Endothelial cell of umbilical vein (primary cell): ENCODE results near the gene PNPO. TPM values are rescaled to one million over a fixed set of nuclear protein-coding genes. Genes with fewer than 3 reads are reported as not detected.

Experiments
- BruUV-seq: library from RNA; stranded (reverse); fragments of 400-500 nt; replicated peaks from 2 replicates; lab custom pipeline; 2021; lab: Mats Ljungman, UMichigan
- CTCF ChIA-PET: fragments of 300-600, 350-600 bp; sonication (Branson Sonifier 250); formaldehyde crosslinking; loops from one replicate; lab custom pipeline; 2021; ENCODE audit warnings: antibody characterized with exemption, inconsistent platforms; lab: Charles Lee
- POLR2A ChIA-PET: fragments of 300-600, 350-600 bp; sonication (Branson Sonifier 250); formaldehyde crosslinking; loops from one replicate; lab custom pipeline; 2021; ENCODE audit warnings: antibody characterized with exemption, inconsistent platforms; lab: Charles Lee
- DNase-seq: peaks from one replicate; pipeline ENCODE4 v3.0.0-alpha.2; 2011; ENCODE audit warnings: low read depth, low spot score
- FAIRE-seq: peaks from 2 replicates; lab custom pipeline; 2011; peaks lifted over from hg19 to GRCh38; lab: Jason Lieb, UNC
- H2AFZ ChIP-seq: 2 replicates; pipeline ENCODE4 v1.6.0; 2012; ENCODE audit warnings: low read depth, low read length, control low read depth, inconsistent platforms
- H3K27ac ChIP-seq: 2 replicates; pipeline ENCODE4 v1.5.1; 2011; ENCODE audit warnings: low read depth, mild to moderate bottlenecking, control low read depth, low read length, moderate library complexity; ENCODE audit not compliant: insufficient read depth
- H3K27me3 ChIP-seq, 2 experiments: 2 replicates each; pipeline versions ENCODE4 v1.6.0 to v1.6.1; 2011; ENCODE audit warnings: low read length in 2 of 2, mixed read lengths in 1 of 2; ENCODE audit not compliant: control insufficient read depth in 2 of 2, insufficient read depth in 2 of 2
- H3K36me3 ChIP-seq, 2 experiments: 2 replicates in 1 of 2; 3 replicates in 1 of 2; pipeline ENCODE4 v1.5.1; 2011; ENCODE audit warnings: low read length in 2 of 2, mild to moderate bottlenecking in 1 of 2, moderate library complexity in 1 of 2; ENCODE audit not compliant: control insufficient read depth in 2 of 2, insufficient read depth in 2 of 2; ENCODE audit errors: extremely low read depth in 1 of 2
- H3K4me1 ChIP-seq: 3 replicates; pipeline ENCODE4 v1.5.1; 2011; ENCODE audit warnings: mild to moderate bottlenecking, low read length; ENCODE audit not compliant: control insufficient read depth, insufficient read depth; ENCODE audit errors: extremely low read depth
- H3K4me2 ChIP-seq: 2 replicates; pipeline ENCODE4 v1.6.1; 2011; ENCODE audit warnings: low read length, control low read depth, mixed read lengths; ENCODE audit not compliant: insufficient read depth
- H3K4me3 ChIP-seq, 3 experiments: fragments of 200-600 bp in 1 of 3; sonication (generic), shearing (Covaris generic) in 1 of 3; replicated peaks in 1 of 3; 2 replicates each; pipeline ENCODE4 v1.5.1; 2011 to 2016; ENCODE audit warnings: control low read depth in 3 of 3, low read length in 3 of 3, mild to moderate bottlenecking in 2 of 3, inconsistent platforms in 1 of 3, low read depth in 1 of 3, moderate library complexity in 1 of 3; ENCODE audit not compliant: insufficient read depth in 1 of 3
- H3K79me2 ChIP-seq: 2 replicates; pipeline ENCODE4 v1.6.0; 2012; ENCODE audit warnings: low read length, inconsistent platforms; ENCODE audit not compliant: control insufficient read depth, insufficient read depth
- H3K9ac ChIP-seq: replicated peaks from 2 replicates; pipeline ENCODE3; 2011; ENCODE audit warnings: low read length, control low read depth; ENCODE audit not compliant: insufficient read depth; ENCODE audit errors: extremely low read depth
- H3K9me1 ChIP-seq: replicated peaks from 3 replicates; pipeline ENCODE4 v1.6.0; 2011; ENCODE audit warnings: mild to moderate bottlenecking, low read length; ENCODE audit not compliant: control insufficient read depth, insufficient read depth; ENCODE audit errors: extremely low read depth
- H3K9me3 ChIP-seq: replicated peaks from 2 replicates; pipeline ENCODE4 v1.5.1; 2012; ENCODE audit warnings: low read length, inconsistent platforms; ENCODE audit not compliant: control insufficient read depth, insufficient read depth
- H4K20me1 ChIP-seq: replicated peaks from 2 replicates; pipeline ENCODE3; 2011; ENCODE audit warnings: mild to moderate bottlenecking, low read length; ENCODE audit not compliant: control insufficient read depth, insufficient read depth; ENCODE audit errors: extremely low read depth
- EZH2 ChIP-seq: IDR thresholded peaks from 2 replicates; pipeline ENCODE4 v1.6.1; 2012; ENCODE audit warnings: borderline replicate concordance, low read depth, mild to moderate bottlenecking, moderate library complexity, low read length, inconsistent platforms; ENCODE audit not compliant: severe bottlenecking
- FOS ChIP-seq: IDR thresholded peaks from 2 replicates; pipeline ENCODE4 v1.6.1; 2011; ENCODE audit warnings: mild to moderate bottlenecking, low read length, moderate library complexity, borderline replicate concordance; ENCODE audit not compliant: insufficient read depth
- GATA2 ChIP-seq: IDR thresholded peaks from 2 replicates; pipeline ENCODE4 v1.7.0; 2011; ENCODE audit warnings: low read depth, mild to moderate bottlenecking, moderate library complexity, mixed read lengths, low read length; ENCODE audit not compliant: insufficient read length, insufficient read depth
- JUN ChIP-seq: IDR thresholded peaks from 2 replicates; pipeline ENCODE4 v1.6.1; 2011; ENCODE audit warnings: borderline replicate concordance, low read depth; ENCODE audit not compliant: insufficient read length, insufficient read depth
- MYC ChIP-seq: IDR thresholded peaks from one replicate; pipeline ENCODE4 v1.6.1; 2011; ENCODE audit warnings: mild to moderate bottlenecking, low read depth, low read length
- POLR2A ChIP-seq: IDR thresholded peaks from 2 replicates; pipeline ENCODE4 v1.6.1; 2012; ENCODE audit warnings: low read depth, mild to moderate bottlenecking, control low read depth, low read length
- POLR2AphosphoS5 ChIP-seq: IDR thresholded peaks from 2 replicates; pipeline ENCODE4 v1.6.1; 2012; ENCODE audit warnings: low read depth, mild to moderate bottlenecking, control low read depth, low read length, moderate library complexity; ENCODE audit not compliant: insufficient read depth
- dilution Hi-C: fragments of 300-500 bp; cut with MboI; formaldehyde crosslinking; loops from one replicate; pipeline ENCODE4 v1.15.0; 2019; ENCODE audit warnings: low sequenced_read_pairs; ENCODE audit not compliant: extremely low pct_ligation_motif_present
- intact Hi-C: fragments of 100-400 bp; cut with micrococcal nuclease; formaldehyde crosslinking; loops from one replicate; pipeline ENCODE4 v1.10.0; 2022
- polyA plus RNA-seq, 4 experiments: library from polyadenylated mRNA; depleted of rRNA in 3 of 4; stranded (reverse) in 3 of 4; unstranded in 1 of 4; fragments of >200 nt; gene quantifications; 2 replicates each; pipeline versions ENCODE4 v1.2.1 to v1.2.3, GENCODE V29; 2011 to 2012; ENCODE audit warnings: missing spikeins in 1 of 4
- total RNA-seq: library from RNA; stranded (reverse); gene quantifications from 2 replicates; pipeline ENCODE4 v1.2.3, GENCODE V29; 2021
- TF ChIP-seq, protein P1 (sequence below), 2 donors: IDR thresholded peaks; 1 replicate in 1 of 2; 2 replicates in 1 of 2; pipeline ENCODE4 v1.5.1; 2011; ENCODE audit warnings: low read length in 2 of 2, mild to moderate bottlenecking in 2 of 2, moderate library complexity in 2 of 2, control low read depth in 1 of 2, inconsistent platforms in 1 of 2, low read depth in 1 of 2; ENCODE audit not compliant: insufficient read depth in 1 of 2; ENCODE audit errors: extremely low read depth in 1 of 2
- TF ChIP-seq, protein P2 (sequence below): IDR thresholded peaks from 2 replicates; pipeline ENCODE4 v1.6.1; 2011; ENCODE audit not compliant: insufficient read depth, insufficient read length

Gene PNPO
- total and polyA plus RNA-seq, 2 donors (not counting 3 experiments of a cell fraction or from before 2014, with no cell fraction given): 19.7 to 22.0 TPM

DNA sequence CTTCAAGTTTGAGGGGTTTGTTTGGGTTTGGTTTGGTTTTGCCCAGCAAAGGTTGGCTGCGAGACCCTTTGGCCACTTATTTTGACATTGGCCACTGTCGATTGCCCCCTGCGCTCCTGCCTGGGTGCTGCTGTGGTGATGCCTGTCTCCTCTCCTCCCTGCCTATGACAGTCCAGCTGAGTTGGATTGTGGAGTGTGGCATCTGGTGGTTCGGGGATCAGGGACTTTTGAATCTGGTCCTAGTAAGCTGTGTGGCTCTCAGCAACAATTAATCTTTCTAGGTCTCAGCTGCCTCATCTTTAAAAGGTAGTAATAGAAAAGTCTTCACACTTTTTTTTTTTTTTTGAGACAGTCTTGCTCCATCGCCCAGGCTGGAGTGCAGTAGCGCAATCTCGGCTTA is 56.7 kb downstream of the PNPO start:
- Histone ChIP-seq H3K9ac (no peak overlapping the region), H3K79me2 (no peaks in the 10 kb centered on the region), H2AFZ (no peak overlapping the region), H3K4me2 (no peak overlapping the region), H3K36me3 (no peaks in the 10 kb centered on the region), H3K27me3 (no peaks in the 10 kb centered on the region), H3K27ac (no peak overlapping the region), H3K9me1 (no peaks in the 10 kb centered on the region), H4K20me1 (no peaks in the 10 kb centered on the region), H3K4me1 (peaks cover 16% of the 10 kb centered on the region), H3K9me3 (no peaks in the 10 kb centered on the region), H3K4me3 (no peak overlapping the region)
- intact Hi-C loops (no loop called here), dilution Hi-C loops (no loop called here)
- no peak for DNase-seq
- TF ChIP-seq, protein P1, sequence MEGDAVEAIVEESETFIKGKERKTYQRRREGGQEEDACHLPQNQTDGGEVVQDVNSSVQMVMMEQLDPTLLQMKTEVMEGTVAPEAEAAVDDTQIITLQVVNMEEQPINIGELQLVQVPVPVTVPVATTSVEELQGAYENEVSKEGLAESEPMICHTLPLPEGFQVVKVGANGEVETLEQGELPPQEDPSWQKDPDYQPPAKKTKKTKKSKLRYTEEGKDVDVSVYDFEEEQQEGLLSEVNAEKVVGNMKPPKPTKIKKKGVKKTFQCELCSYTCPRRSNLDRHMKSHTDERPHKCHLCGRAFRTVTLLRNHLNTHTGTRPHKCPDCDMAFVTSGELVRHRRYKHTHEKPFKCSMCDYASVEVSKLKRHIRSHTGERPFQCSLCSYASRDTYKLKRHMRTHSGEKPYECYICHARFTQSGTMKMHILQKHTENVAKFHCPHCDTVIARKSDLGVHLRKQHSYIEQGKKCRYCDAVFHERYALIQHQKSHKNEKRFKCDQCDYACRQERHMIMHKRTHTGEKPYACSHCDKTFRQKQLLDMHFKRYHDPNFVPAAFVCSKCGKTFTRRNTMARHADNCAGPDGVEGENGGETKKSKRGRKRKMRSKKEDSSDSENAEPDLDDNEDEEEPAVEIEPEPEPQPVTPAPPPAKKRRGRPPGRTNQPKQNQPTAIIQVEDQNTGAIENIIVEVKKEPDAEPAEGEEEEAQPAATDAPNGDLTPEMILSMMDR (IDR thresholded peaks at IDR 0.05; ENCODE audit: extremely low read depth in 1 of 2, insufficient read depth in 1 of 2, low read depth in 1 of 2, low read length in 2 of 2): no peak
- TF ChIP-seq GATA2 (no peak), FOS (no peak), POLR2AphosphoS5 (no peak), MYC (no peak), EZH2 (no peak), POLR2A (no peak), JUN (no peak)
- TF ChIP-seq, protein P2, sequence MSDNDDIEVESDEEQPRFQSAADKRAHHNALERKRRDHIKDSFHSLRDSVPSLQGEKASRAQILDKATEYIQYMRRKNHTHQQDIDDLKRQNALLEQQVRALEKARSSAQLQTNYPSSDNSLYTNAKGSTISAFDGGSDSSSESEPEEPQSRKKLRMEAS: no peak
- CTCF ChIA-PET: interaction anchor here (2.6 kb wide), 1 partner anchor 13 kb away, joined by 15 read pairs; no protein-coding TSS in a partner anchor
- no TSS peak for BruUV-seq
- POLR2A ChIA-PET: no interaction called here
- no peak for FAIRE-seq

Other genes with a start within 250 kb of the PNPO start
- gene TBKBP1, start 247.4 kb upstream of the PNPO start, total RNA-seq: 11.7 and 15.3 TPM in 2 replicates
- 7.0 and 7.2 TPM in 2 replicates for gene TBKBP1, start 247.4 kb upstream of the PNPO start, polyA plus RNA-seq
- not detected in 2 replicates for gene TBX21, start 208.3 kb upstream of the PNPO start, total RNA-seq
- gene TBX21, start 208.3 kb upstream of the PNPO start, polyA plus RNA-seq: not detected in 2 replicates
- 26.7 and 29.1 TPM in 2 replicates for gene OSBPL7, start 119.8 kb upstream of the PNPO start, total RNA-seq
- 16.2 and 19.2 TPM in 2 replicates for gene OSBPL7, start 119.8 kb upstream of the PNPO start, polyA plus RNA-seq
- gene MRPL10, start 110.0 kb upstream of the PNPO start, total RNA-seq: 38.5 and 43.4 TPM in 2 replicates
- gene MRPL10, start 110.0 kb upstream of the PNPO start, polyA plus RNA-seq: 84.0 and 88.1 TPM in 2 replicates
- 0.42 TPM in 1 of 2 replicates, not detected in the other for gene LRRC46, start 109.9 kb upstream of the PNPO start, total RNA-seq
- gene LRRC46, start 109.9 kb upstream of the PNPO start, polyA plus RNA-seq: 0.13 and 0.36 TPM in 2 replicates
- gene SCRN2, start 100.3 kb upstream of the PNPO start, total RNA-seq: 31.1 and 31.7 TPM in 2 replicates
- gene SCRN2, start 100.3 kb upstream of the PNPO start, polyA plus RNA-seq: 47.6 and 48.9 TPM in 2 replicates
- gene SP6, start 90.4 kb upstream of the PNPO start, total RNA-seq: 0.90 and 1.3 TPM in 2 replicates
- 0.11 and 0.13 TPM in 2 replicates for gene SP6, start 90.4 kb upstream of the PNPO start, polyA plus RNA-seq
- 18.5 and 18.6 TPM in 2 replicates for gene SP2, start 45.3 kb upstream of the PNPO start, total RNA-seq
- gene SP2, start 45.3 kb upstream of the PNPO start, polyA plus RNA-seq: 10.4 and 11.2 TPM in 2 replicates
- gene PRR15L, start 16.3 kb downstream of the PNPO start, total RNA-seq: not detected in 2 replicates
- not detected in 2 replicates for gene PRR15L, start 16.3 kb downstream of the PNPO start, polyA plus RNA-seq
- gene CDK5RAP3, start 29.5 kb downstream of the PNPO start, total RNA-seq: 109 and 122 TPM in 2 replicates
- 128 and 139 TPM in 2 replicates for gene CDK5RAP3, start 29.5 kb downstream of the PNPO start, polyA plus RNA-seq
- gene COPZ2, start 96.2 kb downstream of the PNPO start, total RNA-seq: 12.5 and 16.3 TPM in 2 replicates
- 13.4 and 28.1 TPM in 2 replicates for gene COPZ2, start 96.2 kb downstream of the PNPO start, polyA plus RNA-seq
- 204 and 236 TPM in 2 replicates for gene NFE2L1, start 106.8 kb downstream of the PNPO start, total RNA-seq
- gene NFE2L1, start 106.8 kb downstream of the PNPO start, polyA plus RNA-seq: 187 and 196 TPM in 2 replicates
- gene CBX1, start 159.9 kb downstream of the PNPO start, total RNA-seq: 95.2 and 102 TPM in 2 replicates
- gene CBX1, start 159.9 kb downstream of the PNPO start, polyA plus RNA-seq: 15.0 and 20.4 TPM in 2 replicates
- 23.4 and 26.4 TPM in 2 replicates for gene SNX11, start 166.2 kb downstream of the PNPO start, total RNA-seq
- 22.0 and 26.2 TPM in 2 replicates for gene SNX11, start 166.2 kb downstream of the PNPO start, polyA plus RNA-seq